Left renal pelvis (tissue), 4 donors: ENCODE data around the gene SEMA3B. TPM values are rescaled to one million over a fixed set of nuclear protein-coding genes. Genes with fewer than 3 reads are reported as not detected.
"Not testable (repeated sequence)": the region's sequence is repeated elsewhere in the genome, so short reads cannot be mapped to it uniquely, and the experiment has no call there.

Source experiments
- DNase-seq, 4 donors: peaks; one replicate each; pipeline ENCODE4 v3.0.0-alpha.2; 2013; ENCODE audit warnings: low read depth in 4 of 4, low spot score in 3 of 4
- polyA plus RNA-seq, 4 donors: library from polyadenylated mRNA; unstranded; fragments of 120-200 nt; gene quantifications; one replicate each; pipeline ENCODE4 v1.2.1, GENCODE V29; 2013; ENCODE audit not compliant: insufficient read length in 4 of 4

SEMA3B gene
- polyA plus RNA-seq, 4 donors: 76.6 to 119 (median 92.0) TPM

- no peak for DNase-seq
Measured at GRCh38 chr3:50271314-50271936, 2.5 kb downstream of the SEMA3B start.

DNA sequence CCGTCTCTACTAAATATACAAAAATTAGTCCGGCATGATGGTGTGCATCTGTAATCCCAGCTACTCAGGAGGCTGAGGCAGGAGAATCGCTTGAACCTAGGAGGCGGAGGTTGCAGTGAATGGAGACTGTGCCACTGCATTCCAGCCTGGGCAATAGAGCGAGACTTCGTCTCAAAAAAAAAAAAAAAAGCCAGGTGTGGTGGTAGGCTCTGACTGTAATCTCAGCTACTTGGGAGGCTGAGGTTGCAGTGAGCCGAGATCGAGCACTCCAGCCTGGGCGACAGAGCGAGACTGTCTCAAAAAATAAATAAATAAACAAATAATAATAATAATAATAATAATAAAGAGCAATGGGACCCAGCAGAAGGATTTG, 3.6 kb downstream of the SEMA3B start:
- not testable (repeated sequence) for DNase-seq

GRCh38 chr3:50272911-50273688, 4.2 kb downstream of the SEMA3B start:
- peak in 2 of 4 donors; percentile 71 to 72 for DNase-seq

- DNase-seq: no peak
Measured at GRCh38 chr3:50273689-50274065, 4.7 kb downstream of the SEMA3B start.

- DNase-seq: no peak
Measured at GRCh38 chr3:50274371-50275104, 5.6 kb downstream of the SEMA3B start.

- DNase-seq: no peak
Measured at GRCh38 chr3:50275141-50275995, 6.4 kb downstream of the SEMA3B start.

DNA sequence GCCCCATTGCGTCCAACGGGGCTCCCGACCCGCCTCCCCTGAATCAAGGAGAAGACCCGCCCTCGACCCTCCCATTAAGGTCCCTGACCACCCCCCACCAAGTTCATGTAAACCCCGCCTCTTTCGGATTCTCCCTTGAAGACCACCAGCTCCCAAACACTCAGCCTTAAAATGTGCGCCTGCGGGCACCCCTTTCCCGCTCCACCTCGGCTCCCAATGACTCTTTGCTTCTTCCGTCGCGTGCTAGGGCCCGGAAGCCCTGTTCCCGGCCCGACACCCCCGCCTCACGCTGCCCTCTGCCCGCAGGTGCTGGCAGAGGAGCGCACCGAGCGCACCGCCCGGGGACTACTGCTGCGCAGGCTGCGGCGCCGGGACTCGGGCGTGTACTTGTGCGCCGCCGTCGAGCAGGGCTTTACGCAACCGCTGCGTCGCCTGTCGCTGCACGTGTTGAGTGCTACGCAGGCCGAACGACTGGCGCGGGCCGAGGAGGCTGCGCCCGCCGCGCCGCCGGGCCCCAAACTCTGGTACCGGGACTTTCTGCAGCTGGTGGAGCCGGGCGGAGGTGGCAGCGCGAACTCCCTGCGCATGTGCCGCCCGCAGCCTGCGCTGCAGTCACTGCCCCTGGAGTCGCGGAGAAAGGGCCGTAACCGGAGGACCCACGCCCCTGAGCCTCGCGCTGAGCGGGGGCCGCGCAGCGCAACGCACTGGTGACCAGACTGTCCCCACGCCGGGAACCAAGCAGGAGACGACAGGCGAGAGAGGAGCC, 7.2 kb downstream of the SEMA3B start:
- DNase-seq: no peak

- DNase-seq: no peak
Measured at GRCh38 chr3:50276762-50277101, 7.8 kb downstream of the SEMA3B start.

DNA sequence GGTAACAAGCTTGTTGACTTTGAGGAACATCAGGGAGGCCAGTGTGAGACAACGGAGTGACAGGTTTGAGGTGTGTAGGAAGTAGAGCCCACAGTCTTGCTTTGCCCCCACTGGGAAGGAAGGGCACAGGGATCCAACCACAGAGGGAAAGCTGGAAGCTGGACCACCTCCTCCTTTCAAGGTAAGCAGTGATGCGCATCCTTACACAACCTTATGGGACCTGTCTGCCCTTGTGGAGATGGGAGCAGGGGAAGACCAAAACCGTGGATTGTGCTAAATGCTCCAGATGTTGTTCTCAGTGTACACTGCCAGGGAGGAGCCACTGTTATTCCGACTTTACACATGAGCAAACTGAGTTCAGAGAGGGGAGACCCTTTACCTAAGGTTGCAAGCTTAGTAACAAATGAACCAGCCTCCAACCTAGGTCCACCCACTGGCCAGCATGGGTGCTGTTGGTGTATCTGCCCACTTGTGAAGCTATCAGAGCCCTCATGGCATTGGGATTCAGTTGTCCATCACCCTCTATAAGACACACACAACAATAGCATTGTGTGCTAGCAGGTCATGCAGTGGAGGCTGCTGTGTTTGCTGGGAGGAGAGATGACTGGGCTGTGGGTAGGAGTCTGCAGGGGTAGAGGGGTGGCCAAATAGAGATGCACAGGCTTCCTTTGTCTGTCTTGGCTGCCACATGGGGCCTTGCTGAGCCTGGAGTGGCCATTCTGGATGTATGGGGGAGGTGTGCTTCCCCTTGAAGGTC, 9.4 kb downstream of the SEMA3B start:
- DNase-seq: no peak

DNA sequence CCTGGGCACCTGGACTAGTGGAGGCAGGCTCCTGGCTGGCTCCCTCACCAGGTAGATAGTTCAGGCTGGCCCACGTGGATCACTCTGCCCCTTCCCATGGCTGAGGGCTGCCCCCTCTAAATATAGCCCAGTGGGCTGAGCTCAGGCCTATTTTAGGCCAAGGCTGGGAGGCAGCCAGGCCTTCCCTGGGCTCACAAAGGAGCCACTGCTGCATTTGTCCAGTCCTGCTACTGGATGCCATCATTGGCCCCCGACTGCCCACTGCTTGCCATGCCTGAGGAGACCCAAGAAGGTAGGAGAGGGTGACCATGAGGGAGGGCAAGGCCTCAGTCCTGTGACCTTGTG, 9.9 kb downstream of the SEMA3B start, which contains the start of gene LSMEM2:
TSS of gene LSMEM2 (plus strand) at position 208 of the 345 bp plus-strand sequence. CDS start at position 235, 27 bp downstream.
- DNase-seq: no peak

DNA sequence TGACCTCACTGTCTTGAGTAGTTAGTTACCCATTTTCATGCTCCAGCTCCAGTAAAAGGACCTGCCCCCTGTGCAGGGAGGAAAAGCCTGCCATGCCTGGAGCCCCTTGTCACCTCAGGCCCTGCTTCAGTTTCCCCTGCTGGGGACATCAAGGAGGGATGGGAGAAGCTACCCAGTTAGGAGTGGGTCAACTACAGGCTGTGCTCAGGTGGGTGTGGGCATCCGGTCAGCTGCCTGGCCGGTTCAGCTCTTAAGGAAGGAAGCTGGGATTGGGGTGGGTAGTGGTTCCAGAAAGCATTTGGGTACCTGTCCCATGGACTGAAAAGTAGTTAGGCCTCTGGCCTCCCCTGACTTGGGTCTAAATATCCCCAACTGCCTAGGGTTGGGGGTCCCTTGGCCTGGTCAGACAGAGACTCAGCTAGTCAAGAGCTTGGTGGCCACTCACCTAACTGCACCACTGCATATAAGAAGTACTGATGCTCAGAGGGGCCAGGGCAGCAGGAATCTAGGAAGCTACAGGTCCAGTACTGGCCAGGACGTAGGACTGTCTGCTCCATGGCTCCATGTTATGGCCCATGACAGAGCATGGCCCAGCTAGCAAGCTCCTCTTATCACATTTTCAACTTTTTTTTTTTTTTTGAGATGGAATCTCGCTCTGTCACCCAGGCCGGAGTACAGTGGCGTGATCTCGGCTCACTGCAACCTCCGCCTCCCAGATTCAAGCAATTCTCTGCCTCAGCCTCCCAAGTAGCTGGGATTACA, 10.5 kb downstream of the SEMA3B start:
- no peak for DNase-seq

GRCh38 chr3:50284121-50284520, 15.2 kb downstream of the SEMA3B start:
- not testable (repeated sequence) for DNase-seq

DNA sequence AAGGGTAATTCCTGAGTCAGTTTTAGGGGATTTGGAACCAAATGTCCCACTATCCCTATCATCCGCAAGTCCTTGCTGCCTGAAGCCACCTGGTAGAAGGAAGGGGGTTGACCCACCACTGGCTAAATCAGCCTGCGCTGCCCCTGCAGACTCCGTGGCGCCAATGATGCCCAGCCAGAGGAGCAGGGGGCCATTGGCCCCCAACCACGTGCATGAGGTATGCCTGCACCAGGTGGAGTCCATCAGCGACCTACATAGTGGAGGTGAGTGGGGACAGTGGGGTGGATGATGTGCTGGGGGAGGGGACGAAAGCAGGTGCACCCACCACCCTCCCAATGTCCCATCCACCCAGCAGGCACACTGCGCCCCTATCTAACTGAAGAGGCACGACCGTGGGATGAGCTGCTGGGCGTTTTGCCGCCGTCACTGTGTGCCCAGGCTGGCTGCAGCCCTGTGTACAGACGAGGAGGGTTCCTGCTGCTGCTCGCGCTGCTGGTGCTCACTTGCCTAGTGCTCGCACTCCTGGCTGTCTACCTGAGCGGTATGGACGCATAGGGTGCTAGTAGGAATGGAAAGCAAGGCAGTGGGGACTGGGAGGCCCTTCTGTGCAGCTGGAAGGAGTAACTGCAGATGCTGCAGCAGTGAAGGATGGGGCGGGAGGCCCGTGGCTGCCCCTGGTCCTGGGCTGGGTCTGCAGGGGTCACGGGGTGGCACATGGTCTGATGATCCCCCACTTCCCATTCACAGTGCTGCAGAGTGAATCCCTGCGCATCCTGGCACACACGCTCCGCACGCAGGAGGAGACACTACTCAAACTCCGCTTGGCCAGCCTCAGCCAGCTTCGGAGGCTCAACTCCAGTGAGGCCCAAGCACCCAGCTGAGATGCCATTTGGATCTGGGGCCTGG, 17.6 kb downstream of the SEMA3B start:
- no peak for DNase-seq

GRCh38 chr3:50287262-50287661, 18.3 kb downstream of the SEMA3B start:
- no peak for DNase-seq

GRCh38 chr3:50288387-50289007, 19.6 kb downstream of the SEMA3B start:
- DNase-seq: no peak

DNA sequence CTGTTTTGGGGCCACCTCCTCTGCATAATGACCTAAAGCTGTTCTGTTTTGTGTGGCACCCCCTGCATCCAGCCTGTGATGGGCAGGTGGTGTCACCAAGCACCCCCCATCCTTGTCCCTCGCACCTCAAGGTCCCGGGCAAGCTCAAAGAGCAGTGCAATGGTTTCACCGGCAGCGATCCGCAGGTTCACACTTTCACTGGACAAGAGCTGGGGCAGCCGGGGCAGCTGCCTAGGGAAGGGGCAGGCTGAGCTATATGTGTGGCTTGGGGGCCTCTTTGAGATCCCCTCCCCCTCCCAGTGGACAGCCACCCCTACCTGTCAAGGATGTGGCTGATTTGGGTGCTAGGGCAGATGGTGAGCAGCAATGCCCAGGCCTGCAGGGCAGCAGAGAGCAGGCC, 20.2 kb downstream of the SEMA3B start:
- no peak for DNase-seq

DNA sequence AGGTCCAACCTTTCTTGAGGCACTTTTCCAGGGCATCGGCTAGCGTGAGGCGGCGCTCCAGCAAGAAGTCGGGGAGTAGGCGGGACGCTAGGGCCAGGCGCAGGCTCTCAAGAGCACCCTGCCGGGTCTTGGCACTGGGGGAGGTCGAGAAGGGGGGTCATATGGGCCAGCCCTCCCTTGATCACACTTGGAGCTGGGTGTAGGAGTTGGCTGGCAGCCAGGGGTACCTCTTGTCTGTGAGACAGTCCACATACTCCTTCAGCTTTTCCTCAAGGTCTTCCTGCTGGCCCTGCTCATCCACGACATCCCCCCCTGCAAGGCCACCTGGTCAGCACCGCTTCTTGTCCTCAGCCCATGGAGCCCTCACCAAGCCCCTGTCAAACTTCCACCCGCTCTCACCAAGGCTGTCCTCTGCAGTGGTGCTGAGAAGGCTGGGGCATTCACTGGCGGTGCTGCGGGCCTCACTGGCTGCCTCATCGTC, 21.3 kb downstream of the SEMA3B start:
- no peak for DNase-seq
